ENCODE measurements around the gene ENTREP3. TPM values are rescaled to one million over a fixed set of nuclear protein-coding genes. Genes with fewer than 3 reads are reported as not detected.
"Not testable (repeated sequence)": the region's sequence is repeated elsewhere in the genome, so short reads cannot be mapped to it uniquely, and the experiment has no call there.

Gene ENTREP3
- total and polyA plus RNA-seq, 2 donors from 2014 or later, result 19.8 to 22.8 TPM

DNA sequence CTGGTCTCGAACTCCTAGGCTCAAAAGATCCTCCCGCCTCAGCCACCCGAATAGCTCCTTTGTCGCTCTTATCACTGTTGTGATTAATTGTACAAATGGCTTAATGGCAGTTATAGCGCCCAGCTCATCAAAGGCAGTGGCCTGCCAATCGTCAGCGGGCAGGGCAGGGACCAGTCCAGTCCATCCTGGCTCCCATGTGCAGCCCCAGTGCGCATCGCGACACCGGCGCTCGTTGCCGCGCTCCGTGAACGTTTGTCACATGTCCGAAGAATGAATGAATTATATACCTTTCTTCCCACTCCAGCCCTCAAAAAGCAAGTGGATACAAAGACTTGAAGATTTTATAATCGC lies 28.4 kb downstream of the ENTREP3 start:
- peak overlapping the region; percentile 44 to 77 (median 77) for H3K9ac ChIP-seq (ENCODE audit: low read length in 3 of 3)

DNA sequence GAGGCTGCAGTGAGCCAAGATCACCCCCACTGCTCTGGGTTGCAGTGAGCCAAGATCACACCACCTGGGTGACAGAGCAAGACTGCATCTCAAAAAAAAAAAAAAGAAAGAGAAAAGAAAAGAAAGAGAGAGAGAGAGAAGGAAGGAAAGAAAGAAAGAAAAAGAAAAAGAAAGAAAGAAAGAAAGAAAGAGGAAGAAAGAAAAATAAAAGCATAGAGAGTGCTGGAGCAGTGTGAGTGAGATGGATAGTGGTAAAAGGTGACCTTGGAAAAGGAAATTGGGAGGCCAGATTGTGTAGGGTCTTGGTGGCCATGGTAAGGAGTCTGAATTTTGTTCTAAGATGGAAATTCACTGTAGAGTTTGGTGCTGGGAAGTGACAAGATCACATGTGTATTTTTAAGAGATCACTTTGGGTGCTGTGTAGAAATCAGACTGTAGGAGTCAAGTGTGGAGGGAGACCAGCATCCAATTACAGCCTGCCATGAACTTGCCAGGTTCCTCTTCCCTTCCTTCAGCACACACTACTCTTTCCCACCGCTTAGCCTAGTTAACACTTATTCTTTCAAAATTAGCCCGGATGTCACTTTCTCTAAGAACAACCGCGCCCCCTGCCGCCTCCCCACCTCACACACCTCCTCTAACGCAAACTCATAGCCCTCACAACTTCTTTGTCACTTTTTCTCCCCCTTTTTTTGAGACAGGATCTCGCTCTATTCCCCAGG lies 28.9 kb downstream of the ENTREP3 start:
- Histone ChIP-seq H3K27me3 (ENCODE audit: control insufficient read depth, insufficient read depth, low read length) (no peaks in the 10 kb centered on the region), H3K9ac (ENCODE audit: low read length in 3 of 3) (peak overlapping the region; percentile 44 to 77 (median 77)), H3K4me1 (ENCODE audit: control insufficient read depth in 2 of 3, insufficient read depth in 2 of 3, low read depth in 1 of 3, low read length in 3 of 3) (peaks cover 0 to 12% (median 3%) of the 10 kb centered on the region in 3 donors), H3K4me3 (ENCODE audit: low read length in 3 of 3) (peak overlapping the region; percentile 69 to 88 (median 80)), H3K9me3 (ENCODE audit: control insufficient read depth in 2 of 3, insufficient read depth in 1 of 3, low read length in 3 of 3) (no peaks in the 10 kb centered on the region), H3K36me3 (ENCODE audit: control insufficient read depth in 2 of 3, insufficient read depth in 3 of 3, low read length in 3 of 3) (no peaks in the 10 kb centered on the region), H3K27ac (ENCODE audit: low read depth in 2 of 2, low read length in 2 of 2) (peak overlapping the region; percentile 82 to 89)
- FAIRE-seq (no peak), DNase-seq (peak; percentile 85 to 93 (median 90))
- intact Hi-C loops (cut with DNase I), result loop anchor here (10.0 kb wide), 1 partner anchor 52 kb away; the partner anchor contains the start of genes KRTCAP2 and TRIM46
- TF ChIP-seq, protein P1, sequence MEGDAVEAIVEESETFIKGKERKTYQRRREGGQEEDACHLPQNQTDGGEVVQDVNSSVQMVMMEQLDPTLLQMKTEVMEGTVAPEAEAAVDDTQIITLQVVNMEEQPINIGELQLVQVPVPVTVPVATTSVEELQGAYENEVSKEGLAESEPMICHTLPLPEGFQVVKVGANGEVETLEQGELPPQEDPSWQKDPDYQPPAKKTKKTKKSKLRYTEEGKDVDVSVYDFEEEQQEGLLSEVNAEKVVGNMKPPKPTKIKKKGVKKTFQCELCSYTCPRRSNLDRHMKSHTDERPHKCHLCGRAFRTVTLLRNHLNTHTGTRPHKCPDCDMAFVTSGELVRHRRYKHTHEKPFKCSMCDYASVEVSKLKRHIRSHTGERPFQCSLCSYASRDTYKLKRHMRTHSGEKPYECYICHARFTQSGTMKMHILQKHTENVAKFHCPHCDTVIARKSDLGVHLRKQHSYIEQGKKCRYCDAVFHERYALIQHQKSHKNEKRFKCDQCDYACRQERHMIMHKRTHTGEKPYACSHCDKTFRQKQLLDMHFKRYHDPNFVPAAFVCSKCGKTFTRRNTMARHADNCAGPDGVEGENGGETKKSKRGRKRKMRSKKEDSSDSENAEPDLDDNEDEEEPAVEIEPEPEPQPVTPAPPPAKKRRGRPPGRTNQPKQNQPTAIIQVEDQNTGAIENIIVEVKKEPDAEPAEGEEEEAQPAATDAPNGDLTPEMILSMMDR (IDR thresholded peaks at IDR 0.05; ENCODE audit: borderline replicate concordance, extremely low read depth, insufficient read depth), result peak; percentile 61

More for the DNA sequence above, 28.4 kb downstream of the ENTREP3 start:
- Histone ChIP-seq H3K4me1 (ENCODE audit: control insufficient read depth in 2 of 3, insufficient read depth in 2 of 3, low read depth in 1 of 3, low read length in 3 of 3) (peaks cover 0 to 12% (median 3%) of the 10 kb centered on the region in 3 donors), H3K36me3 (ENCODE audit: control insufficient read depth in 2 of 3, insufficient read depth in 3 of 3, low read length in 3 of 3) (no peaks in the 10 kb centered on the region), H3K27me3 (ENCODE audit: control insufficient read depth, insufficient read depth, low read length) (no peaks in the 10 kb centered on the region), H3K27ac (ENCODE audit: low read depth in 2 of 2, low read length in 2 of 2) (peak overlapping the region; percentile 82 to 89), H3K4me3 (ENCODE audit: low read length in 3 of 3) (peak overlapping the region; percentile 69 to 88 (median 80)), H3K9me3 (ENCODE audit: control insufficient read depth in 2 of 3, insufficient read depth in 1 of 3, low read length in 3 of 3) (no peaks in the 10 kb centered on the region)
- intact Hi-C loops (cut with DNase I), result loop anchor here (10.0 kb wide), 1 partner anchor 52 kb away; the partner anchor contains the start of genes KRTCAP2 and TRIM46
- DNase-seq (peak; percentile 70 to 88 (median 81)), FAIRE-seq (no peak)
- TF ChIP-seq, protein P1 (IDR thresholded peaks at IDR 0.05; ENCODE audit: borderline replicate concordance, extremely low read depth, insufficient read depth), result no peak

DNA sequence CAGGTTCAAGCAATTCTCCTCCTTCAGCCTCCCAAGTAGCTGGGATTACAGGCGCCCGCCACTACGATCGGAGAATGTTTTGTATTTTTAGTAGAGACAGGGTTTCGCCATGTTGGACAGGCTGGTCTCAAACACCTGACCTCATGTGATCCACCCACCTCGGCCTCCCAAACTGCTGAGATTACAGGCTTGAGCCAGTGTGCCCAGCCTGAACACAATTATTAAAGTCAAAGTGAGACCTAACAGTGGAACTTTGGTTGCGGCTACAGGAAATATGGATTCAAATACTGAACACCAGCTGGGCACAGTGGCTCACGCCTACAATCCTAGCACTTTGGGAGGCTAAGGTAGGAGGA lies 29.9 kb downstream of the ENTREP3 start:
- not testable (repeated sequence) for FAIRE-seq; H3K9me3 ChIP-seq (ENCODE audit: control insufficient read depth in 2 of 3, insufficient read depth in 1 of 3, low read length in 3 of 3); H3K27me3 ChIP-seq (ENCODE audit: control insufficient read depth, insufficient read depth, low read length); H3K4me3 ChIP-seq (ENCODE audit: low read length in 3 of 3); H3K36me3 ChIP-seq (ENCODE audit: control insufficient read depth in 2 of 3, insufficient read depth in 3 of 3, low read length in 3 of 3); H3K9ac ChIP-seq (ENCODE audit: low read length in 3 of 3); DNase-seq
- Histone ChIP-seq H3K27ac (ENCODE audit: low read depth in 2 of 2, low read length in 2 of 2) (peak overlapping the region in 1 of 2 donors; percentile 53), H3K4me1 (ENCODE audit: control insufficient read depth in 2 of 3, insufficient read depth in 2 of 3, low read depth in 1 of 3, low read length in 3 of 3) (peaks cover 0 to 12% (median 3%) of the 10 kb centered on the region in 3 donors)
- intact Hi-C loops (cut with DNase I), result loop anchor here (10.0 kb wide), 1 partner anchor 51 kb away; the partner anchor contains the start of genes KRTCAP2 and TRIM46

DNA sequence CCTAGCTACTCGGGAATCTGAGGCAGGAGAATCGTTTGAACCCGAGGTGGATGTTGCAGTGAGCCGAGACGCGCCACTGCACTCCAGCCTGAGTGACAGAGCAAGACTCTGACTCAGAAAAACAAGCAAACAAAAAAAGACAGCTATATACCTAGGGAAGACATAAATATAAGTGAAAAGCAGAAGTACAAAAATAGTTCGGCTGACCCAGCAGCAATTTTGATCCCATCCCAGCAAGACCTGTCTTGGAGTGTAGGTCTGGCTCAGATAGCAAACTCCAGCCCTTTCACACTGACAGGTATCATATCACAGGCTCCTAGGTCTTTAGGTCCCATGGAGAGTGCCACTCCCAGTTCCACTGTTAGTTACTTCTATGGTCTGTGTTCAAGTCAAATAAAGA lies 32.2 kb downstream of the ENTREP3 start:
- Histone ChIP-seq H3K9ac (ENCODE audit: low read length in 3 of 3) (no peak overlapping the region), H3K4me3 (ENCODE audit: low read length in 3 of 3) (no peak overlapping the region), H3K27me3 (ENCODE audit: control insufficient read depth, insufficient read depth, low read length) (no peaks in the 10 kb centered on the region), H3K9me3 (ENCODE audit: control insufficient read depth in 2 of 3, insufficient read depth in 1 of 3, low read length in 3 of 3) (no peaks in the 10 kb centered on the region), H3K36me3 (ENCODE audit: control insufficient read depth in 2 of 3, insufficient read depth in 3 of 3, low read length in 3 of 3) (no peaks in the 10 kb centered on the region), H3K4me1 (ENCODE audit: control insufficient read depth in 2 of 3, insufficient read depth in 2 of 3, low read depth in 1 of 3, low read length in 3 of 3) (peaks cover 3 to 12% (median 7%) of the 10 kb centered on the region in 3 donors), H3K27ac (ENCODE audit: low read depth in 2 of 2, low read length in 2 of 2) (no peak overlapping the region)
- no peak for FAIRE-seq
- no peak for DNase-seq
- TF ChIP-seq, protein P1 (IDR thresholded peaks at IDR 0.05; ENCODE audit: borderline replicate concordance, extremely low read depth, insufficient read depth), result no peak
- intact Hi-C loops (cut with DNase I), result loop anchor here (10.0 kb wide), 1 partner anchor 48 kb away; the partner anchor contains the start of genes KRTCAP2 and TRIM46

DNA sequence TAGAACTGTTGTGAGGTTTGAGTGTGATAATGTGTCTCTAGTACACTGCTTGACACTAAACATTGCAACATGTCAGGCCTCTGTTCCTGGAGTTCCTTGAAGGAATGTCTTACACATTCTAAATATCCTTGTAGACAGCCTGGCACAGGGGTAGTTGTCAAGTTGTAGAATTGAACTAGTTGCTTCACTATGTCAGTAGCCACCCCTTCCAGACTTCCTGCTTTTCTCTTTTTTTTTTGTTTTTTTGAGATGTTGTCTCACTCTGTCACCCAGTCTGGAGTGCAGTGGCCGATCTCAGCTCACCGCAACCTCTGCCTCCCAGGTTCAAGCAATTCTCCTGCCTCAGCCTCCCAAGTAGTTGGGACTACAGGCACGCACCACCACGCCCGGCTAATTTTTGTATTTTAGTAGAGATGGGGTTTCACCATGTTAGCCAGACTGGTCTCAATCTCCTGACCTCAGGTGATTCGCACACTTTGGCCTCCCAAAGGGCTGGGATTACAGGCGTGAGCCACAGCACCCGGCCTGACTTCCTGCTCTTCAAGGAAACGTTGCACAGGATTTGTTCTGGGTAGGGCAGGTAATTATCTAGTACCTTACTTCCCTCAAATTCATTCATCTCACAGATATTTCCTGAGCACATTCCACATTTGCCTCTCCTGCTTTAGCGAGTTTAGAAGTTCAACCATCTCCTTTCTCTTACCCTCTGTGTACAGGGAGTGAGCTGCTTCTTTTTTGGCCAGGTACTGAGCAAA lies 34.9 kb downstream of the ENTREP3 start:
- not testable (repeated sequence) for H3K9me3 ChIP-seq (ENCODE audit: control insufficient read depth in 2 of 3, insufficient read depth in 1 of 3, low read length in 3 of 3); H3K4me1 ChIP-seq (ENCODE audit: control insufficient read depth in 2 of 3, insufficient read depth in 2 of 3, low read depth in 1 of 3, low read length in 3 of 3); H3K9ac ChIP-seq (ENCODE audit: low read length in 3 of 3); H3K27me3 ChIP-seq (ENCODE audit: control insufficient read depth, insufficient read depth, low read length); H3K36me3 ChIP-seq (ENCODE audit: control insufficient read depth in 2 of 3, insufficient read depth in 3 of 3, low read length in 3 of 3); H3K27ac ChIP-seq (ENCODE audit: low read depth in 2 of 2, low read length in 2 of 2); FAIRE-seq; DNase-seq; H3K4me3 ChIP-seq (ENCODE audit: low read length in 3 of 3)
- intact Hi-C loops (cut with DNase I), result loop anchor here (10.0 kb wide), 1 partner anchor 46 kb away; the partner anchor contains the start of genes KRTCAP2 and TRIM46

All from kidney (tissue), 14 donors.